Heart right ventricle (tissue), 16 donors: ENCODE results near the gene CASK. TPM values are rescaled to one million over a fixed set of nuclear protein-coding genes. Genes with fewer than 3 reads are reported as not detected.

Experiments used
- ATAC-seq, 8 donors: fragments of 200-7000 bp; cut with Tn5 transposase; one replicate each; pipeline ENCODE4 v1.9.1; 2020; ENCODE audit warnings: mild to moderate bottlenecking in 8 of 8, moderate library complexity in 8 of 8, moderate number of reproducible peaks in 1 of 8
- DNase-seq, 2 donors: peaks; one replicate each; pipeline ENCODE4 v3.0.0-alpha.2; 2020
- H3K27ac ChIP-seq, 10 donors: fragments of 200-600 bp; sonication (generic) in 2 of 10; one replicate each; pipeline versions ENCODE4 v1.5.0 to v1.8.0; 2020 to 2022; ENCODE audit warnings: mild to moderate bottlenecking in 3 of 10
- H3K27me3 ChIP-seq, 7 donors: fragments of 200-600 bp; one replicate each; pipeline ENCODE4 v1.8.0; 2021 to 2022; ENCODE audit warnings: mild to moderate bottlenecking in 2 of 7
- H3K36me3 ChIP-seq, 9 donors: fragments of 200-600 bp; sonication (generic) in 1 of 9; one replicate each; pipeline versions ENCODE4 v1.5.0 to v1.8.0; 2020 to 2022; ENCODE audit warnings: mild to moderate bottlenecking in 2 of 9
- H3K4me1 ChIP-seq, 9 donors: fragments of 200-600 bp; sonication (generic) in 1 of 9; one replicate each; pipeline versions ENCODE4 v1.5.0 to v1.8.0; 2020 to 2022; ENCODE audit warnings: mild to moderate bottlenecking in 4 of 9
- H3K4me3 ChIP-seq, 10 donors: fragments of 200-600 bp; sonication (generic) in 2 of 10; one replicate each; pipeline versions ENCODE4 v1.5.0 to v1.8.0; 2020 to 2022; ENCODE audit warnings: mild to moderate bottlenecking in 7 of 10, moderate library complexity in 2 of 10
- H3K9me3 ChIP-seq, 11 donors: fragments of 200-600 bp in 10 of 11; sonication (generic) in 2 of 11; one replicate each; pipeline versions ENCODE4 v1.5.0 to v1.8.0; 2013 to 2022; ENCODE audit warnings: mild to moderate bottlenecking in 2 of 11, control low read depth in 1 of 11, moderate library complexity in 1 of 11
- CTCF ChIP-seq, 9 donors: fragments of 200-600 bp; sonication (generic) in 2 of 9; IDR thresholded peaks; one replicate each; pipeline versions ENCODE4 v1.5.0 to v1.8.0; 2021 to 2022; ENCODE audit warnings: antibody characterized with exemption in 9 of 9, mild to moderate bottlenecking in 5 of 9, moderate library complexity in 1 of 9
- whole genome bisulfite sequencing, 2 donors: extraction: QIAGEN DNeasy Blood & Tissue Kit; methylation state at CpG; one replicate each; pipeline ENCODE4 v1.1.7; 2013; ENCODE audit warnings: inconsistent platforms in 1 of 2; 5-methylcytosine and 5-hydroxymethylcytosine counted together
- intact Hi-C, 10 donors: fragments of 100-400 bp; cut with DNase I; formaldehyde crosslinking; loops; one replicate each; pipeline versions ENCODE4 v1.11.1 to v1.14.2; 2022
- polyA plus RNA-seq, 2 donors: library from polyadenylated mRNA; stranded (reverse); fragments of 200-250 nt; gene quantifications; one replicate each; pipeline ENCODE4 v1.2.3, GENCODE V29; 2013
- total RNA-seq, 10 donors: library from RNA; stranded (reverse); fragmentation: NEBNext Ultra II Directional in 3 of 10; extraction: Animal tissue kit (Norgen Biotek cat#: 25700) in 3 of 10; gene quantifications; one replicate each; pipeline versions ENCODE4 v1.2.1 to v1.2.4, GENCODE V29; 2021 to 2023
- donor health status: Arrhythmogenic right ventricular cardiomyopathy.
- donor health status: ischemic (EF 13 %, LVEDD 7.1; RV severe dilation, severe dysfunction).
- donor health status: healthy with polysubstance abuse.
- donor health status: DM: no; HTN: yes; CAD: no.
- donor health status: DM: no; HTN: no; CAD: no.
- donor health status: ischemic (EF 25% LVEDD 6.9; RV normal size, moderate dysfunction).
- donor health status: ischemic (EF 25% LVEDD 5.7; RV mildly dilated, moderate dysfunction).
- donor health status: healthy.
- donor health status: DM: yes; HTN: yes; CAD: no.
- donor health status: Ischemic cardiomyopathy.
- donor health status: ischemic (EF 35%, LVEDD 5.7; RV mildly dilated, moderate dysfunction).
- donor health status: nonischemic (EF 11% LVEDD 7.7; RV severe dilation, severe dysfunction).
- donor health status: DM: yes; HTN: yes; CAD: no.
- donor health status: PGD.
- donor health status: ischemic (EF 29% LVEDD 5.4; RV normal size, mild dysfunction).
- donor health status: nonischemic (EF 23%, LVEDD 6.1; RV moderate dilation, normal function).

Gene CASK
- total and polyA plus RNA-seq, 12 donors: 2.2 to 20.7 (median 12.7) TPM

GRCh38 chrX:41796046-41796445 lies 127.3 kb downstream of the CASK start:
- intact Hi-C loops: loop anchor here in 6 of 10 donors (5.0 to 10.0 kb wide), 2 partner anchors 1759 to 1761 kb away; no protein-coding TSS in a partner anchor
- Histone ChIP-seq H3K4me3 (no peak overlapping the region), H3K36me3 (no peaks in the 10 kb centered on the region), H3K9me3 (peaks cover 0 to 4% (median 0%) of the 10 kb centered on the region in 11 donors), H3K4me1 (peaks cover 0 to 5% (median 0%) of the 10 kb centered on the region in 9 donors), H3K27ac (no peak overlapping the region), H3K27me3 (peaks cover 0 to 55% (median 0%) of the 10 kb centered on the region in 7 donors)
- WGBS, 2 donors: 84 to 92% methylated on average over 1 of the region's 1 CpG
- ATAC-seq: no peak
- DNase-seq: no peak
- TF ChIP-seq CTCF (IDR thresholded peaks at IDR 0.05): no peak

GRCh38 chrX:41789374-41789773 lies 134.0 kb downstream of the CASK start:
- DNase-seq (no peak), ATAC-seq (peak in 1 of 8 donors; percentile 71)
- Histone ChIP-seq H3K27me3 (peaks cover 0 to 48% (median 0%) of the 10 kb centered on the region in 7 donors), H3K27ac (no peak overlapping the region), H3K4me3 (no peak overlapping the region), H3K36me3 (peaks cover 0 to 4% (median 0%) of the 10 kb centered on the region in 9 donors), H3K4me1 (no peaks in the 10 kb centered on the region), H3K9me3 (no peaks in the 10 kb centered on the region)
- WGBS, 2 donors: 57 to 64% methylated on average over 2 of the region's 2 CpGs
- intact Hi-C loops: loop anchor here in 4 of 10 donors (5.0 to 10.0 kb wide), 3 partner anchors 1765 to 1965 kb away; no protein-coding TSS in a partner anchor
- no peak for TF ChIP-seq CTCF (IDR thresholded peaks at IDR 0.05)

- H3K4me1 ChIP-seq: peaks cover 0 to 8% (median 0%) of the 10 kb centered on the region in 9 donors
- ATAC-seq (no peak), DNase-seq (no peak)
- no peak overlapping the region for H3K4me3 ChIP-seq
- H3K27ac ChIP-seq: no peak overlapping the region
- peaks cover 0 to 23% (median 0%) of the 10 kb centered on the region in 7 donors for H3K27me3 ChIP-seq
- WGBS, 2 donors: 73 to 80% methylated on average over 2 of the region's 2 CpGs
- no peak for TF ChIP-seq CTCF (IDR thresholded peaks at IDR 0.05)
- no peaks in the 10 kb centered on the region for H3K9me3 ChIP-seq
- peaks cover 0 to 4% (median 0%) of the 10 kb centered on the region in 9 donors for H3K36me3 ChIP-seq
- intact Hi-C loops: loop anchor here in 4 of 10 donors (5.0 to 10.0 kb wide), 3 partner anchors 1769 to 1969 kb away; no protein-coding TSS in a partner anchor
These were observed 137.7 kb downstream of the CASK start for GRCh38 chrX:41785685-41786084.

- ATAC-seq (peak in 1 of 8 donors; percentile 64), DNase-seq (no peak)
- H3K9me3 ChIP-seq: no peaks in the 10 kb centered on the region
- intact Hi-C loops: loop anchor here in 5 of 10 donors (5.0 to 10.0 kb wide), 3 partner anchors 1773 to 1973 kb away; no protein-coding TSS in a partner anchor
- peaks cover 0 to 22% (median 0%) of the 10 kb centered on the region in 7 donors for H3K27me3 ChIP-seq
- no peak overlapping the region for H3K4me3 ChIP-seq
- peaks cover 0 to 8% (median 0%) of the 10 kb centered on the region in 9 donors for H3K4me1 ChIP-seq
- no peak overlapping the region for H3K27ac ChIP-seq
- peaks cover 0 to under 1% (median 0%) of the 10 kb centered on the region in 9 donors for H3K36me3 ChIP-seq
- WGBS, 2 donors: 13% methylated on average over 2 of the region's 2 CpGs
- peak; percentile 10 to 73 (median 59) for TF ChIP-seq CTCF (IDR thresholded peaks at IDR 0.05)
These were observed 141.9 kb downstream of the CASK start for GRCh38 chrX:41781500-41781899.
